Measurements from ENCODE around the gene MINDY3. TPM values are rescaled to one million over a fixed set of nuclear protein-coding genes. Genes with fewer than 3 reads are reported as not detected.

Gene MINDY3
- total and polyA plus RNA-seq, 12 donors = 10.8 to 26.0 (median 22.2) TPM

DNA sequence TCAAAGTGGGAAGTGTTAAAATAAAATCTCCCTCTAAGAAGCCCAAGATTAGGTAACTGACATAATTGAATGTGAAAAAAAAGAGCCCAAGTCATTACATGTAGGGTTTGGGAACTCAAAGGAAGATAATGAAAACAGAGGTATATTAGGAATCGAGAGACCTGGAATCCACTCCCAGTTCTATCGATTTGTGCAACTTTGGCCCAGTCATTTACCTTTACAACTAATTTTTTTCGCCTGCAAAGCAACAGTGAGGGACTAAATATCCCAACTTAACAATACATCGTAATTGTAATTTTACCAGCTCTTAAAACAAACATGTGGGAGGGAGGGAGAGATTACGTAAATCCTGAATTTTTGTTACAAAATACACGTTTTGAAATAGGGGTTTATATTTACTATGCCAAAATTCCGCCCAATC is 1.4 kb downstream of the MINDY3 start:
- peaks cover 0 to 47% (median 35%) of the 10 kb centered on the region in 9 donors for H3K4me1 ChIP-seq
- peaks cover 0 to 11% (median 0%) of the 10 kb centered on the region in 7 donors for H3K27me3 ChIP-seq
- no peak for DNase-seq
- intact Hi-C loops (cut with DNase I) = no loop called here
- TF ChIP-seq CTCF (IDR thresholded peaks at IDR 0.05) = no peak
- H3K27ac ChIP-seq = no peak overlapping the region
- ATAC-seq = no peak
- peak overlapping the region in 8 of 10 donors; percentile 78 to 97 (median 90) for H3K4me3 ChIP-seq
- H3K36me3 ChIP-seq = peaks cover 0 to 5% (median 0%) of the 10 kb centered on the region in 9 donors
- H3K9me3 ChIP-seq = peaks cover 0 to 3% (median 0%) of the 10 kb centered on the region in 11 donors
- 82 to 87% methylated on average over 7 of the region's 7 CpGs for WGBS, 2 donors

- Histone ChIP-seq H3K4me1 (peaks cover 0 to 49% (median 35%) of the 10 kb centered on the region in 9 donors), H3K36me3 (peaks cover 0 to 5% (median 0%) of the 10 kb centered on the region in 9 donors), H3K27me3 (no peaks in the 10 kb centered on the region), H3K27ac (no peak overlapping the region), H3K9me3 (peaks cover 0 to 3% (median 0%) of the 10 kb centered on the region in 11 donors), H3K4me3 (no peak overlapping the region)
- TF ChIP-seq CTCF (IDR thresholded peaks at IDR 0.05) = no peak
- 86 to 88% methylated on average over 2 of the region's 2 CpGs for WGBS, 2 donors
- ATAC-seq (no peak), DNase-seq (no peak)
- intact Hi-C loops (cut with DNase I) = no loop called here
Observed at GRCh38 chr10:15857107-15857575, 3.2 kb downstream of the MINDY3 start.

DNA sequence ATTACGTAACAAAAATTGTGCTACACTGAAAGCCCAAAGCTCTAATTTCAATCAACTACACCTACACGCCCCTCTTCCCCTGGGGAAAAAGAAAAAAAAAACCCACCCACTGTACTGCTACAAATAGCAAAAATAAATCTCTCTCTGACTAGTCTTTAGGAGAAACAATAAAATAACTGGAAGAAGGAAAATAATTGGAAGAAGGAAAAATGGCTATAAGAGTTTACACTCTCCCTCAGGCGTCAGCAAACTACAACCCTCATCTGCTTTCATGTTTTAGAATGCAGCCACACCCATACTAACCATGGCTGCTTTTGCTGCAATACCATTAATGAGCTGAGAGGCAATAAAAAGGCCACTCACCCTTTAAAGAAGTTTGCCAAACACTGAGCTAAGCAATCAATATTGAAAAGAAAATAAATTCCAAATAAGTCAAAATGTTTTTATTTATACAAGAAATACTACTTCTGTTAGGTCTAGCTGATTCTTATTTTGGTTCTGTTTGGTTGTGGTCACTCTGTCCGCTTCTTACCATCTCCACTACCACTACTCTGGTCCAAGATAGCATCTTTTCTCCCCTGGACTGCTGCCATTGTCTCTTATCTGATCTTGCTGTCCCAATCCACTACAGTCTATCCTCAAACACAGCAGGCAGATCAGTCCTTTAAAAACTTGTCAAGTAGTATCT is 3.8 kb downstream of the MINDY3 start:
- peaks cover 0 to 5% (median 0%) of the 10 kb centered on the region in 11 donors for H3K9me3 ChIP-seq
- H3K4me1 ChIP-seq = peaks cover 0 to 49% (median 35%) of the 10 kb centered on the region in 9 donors
- 85 to 88% methylated on average over 4 of the region's 4 CpGs for WGBS, 2 donors
- peaks cover 0 to 5% (median 0%) of the 10 kb centered on the region in 9 donors for H3K36me3 ChIP-seq
- no peak overlapping the region for H3K4me3 ChIP-seq
- no peak for ATAC-seq
- H3K27ac ChIP-seq = no peak overlapping the region
- intact Hi-C loops (cut with DNase I) = no loop called here
- H3K27me3 ChIP-seq = no peaks in the 10 kb centered on the region
- TF ChIP-seq CTCF (IDR thresholded peaks at IDR 0.05) = no peak
- no peak for DNase-seq

DNA sequence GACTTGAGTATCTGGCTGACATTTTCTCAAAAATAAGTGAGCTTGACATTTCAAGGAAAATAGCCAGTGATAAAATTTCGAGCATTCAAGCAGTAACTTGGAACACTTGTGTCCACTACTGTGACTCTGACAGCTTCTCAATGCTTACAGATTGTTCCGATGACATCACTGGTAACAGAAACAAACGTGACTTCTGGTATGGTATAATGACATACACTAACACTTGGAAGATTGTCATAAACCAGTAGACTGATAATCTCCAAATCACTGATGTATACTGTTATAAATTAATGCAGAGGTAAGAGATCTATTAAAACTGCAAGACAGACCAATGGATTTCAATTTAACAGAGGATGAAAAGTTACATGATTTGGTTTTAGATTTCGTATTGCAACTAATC is 6.5 kb downstream of the MINDY3 start:
- ATAC-seq (no peak), DNase-seq (no peak)
- H3K27me3 ChIP-seq = no peaks in the 10 kb centered on the region
- peaks cover 0 to 37% (median 19%) of the 10 kb centered on the region in 9 donors for H3K4me1 ChIP-seq
- 50 to 77% methylated on average over 4 of the region's 4 CpGs for WGBS, 2 donors
- H3K9me3 ChIP-seq = peaks cover 0 to 21% (median 12%) of the 10 kb centered on the region in 11 donors
- H3K27ac ChIP-seq = no peak overlapping the region
- peaks cover 0 to 5% (median 0%) of the 10 kb centered on the region in 9 donors for H3K36me3 ChIP-seq
- intact Hi-C loops (cut with DNase I) = no loop called here
- no peak overlapping the region for H3K4me3 ChIP-seq
- TF ChIP-seq CTCF (IDR thresholded peaks at IDR 0.05) = no peak
